NOMO-1 (cell line): Measurements from ENCODE around the gene SEMA6D.
A peak's percentile ranks its signal among the peaks of the same experiment; 100 is the strongest.
"Not testable (repeated sequence)": the region's sequence is repeated elsewhere in the genome, so short reads cannot be mapped to it uniquely, and the experiment has no call there.

Experiments
- DNase-seq, 2 experiments: peaks; one replicate each; lab custom pipeline; 2025; ENCODE audit not compliant: unreplicated experiment in 2 of 2; lab: John Stamatoyannopoulos, UW

SEMA6D gene

DNA sequence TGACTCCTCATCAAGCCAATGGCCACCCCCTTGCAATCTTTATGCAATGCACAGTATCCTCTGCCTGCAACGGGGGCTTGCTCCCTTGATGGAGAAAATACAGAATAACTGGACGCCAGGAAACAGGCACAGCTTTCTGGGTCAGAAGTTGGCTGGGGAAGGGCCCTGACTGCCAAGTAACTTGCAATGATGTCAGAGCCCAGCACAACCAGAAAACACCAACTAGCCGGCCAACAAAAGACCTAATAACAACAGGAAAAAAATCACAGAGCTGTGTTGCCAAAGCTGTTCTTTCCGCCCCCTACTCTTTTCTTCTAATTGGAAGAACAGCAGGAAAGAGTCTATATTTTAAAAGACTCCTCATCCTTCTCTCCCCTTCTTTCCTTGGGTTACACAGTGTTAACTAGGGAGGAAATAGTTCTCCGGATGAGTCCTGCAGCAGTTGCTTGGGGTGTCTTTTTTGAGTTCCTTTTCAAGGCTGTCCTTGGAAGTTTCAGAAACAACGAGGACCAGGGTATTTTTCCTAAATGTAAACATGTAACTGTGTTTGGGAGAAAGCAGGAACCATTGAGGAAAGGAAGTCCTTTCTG lies 1.4 kb upstream of the SEMA6D start:
- DNase-seq: no peak

DNA sequence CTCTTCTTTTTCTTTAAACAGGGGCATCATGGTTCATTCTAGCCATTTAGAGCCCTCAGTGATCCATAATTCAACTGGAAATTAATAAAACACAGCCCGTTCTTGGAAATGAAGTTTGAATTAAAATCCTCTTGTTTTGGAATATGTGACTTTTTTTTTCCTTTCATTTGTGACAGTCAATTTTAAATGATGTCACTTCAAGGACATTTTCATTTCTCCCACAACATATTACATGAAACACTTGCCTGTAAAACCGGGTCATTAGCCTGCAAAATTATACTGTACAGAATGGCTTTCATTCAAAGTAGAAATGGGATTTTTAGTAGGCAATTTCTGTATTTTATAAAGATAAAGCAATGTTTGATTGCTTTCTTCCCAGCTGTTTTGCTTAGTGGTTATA lies 789 bp upstream of the SEMA6D start:
- no peak for DNase-seq

DNA sequence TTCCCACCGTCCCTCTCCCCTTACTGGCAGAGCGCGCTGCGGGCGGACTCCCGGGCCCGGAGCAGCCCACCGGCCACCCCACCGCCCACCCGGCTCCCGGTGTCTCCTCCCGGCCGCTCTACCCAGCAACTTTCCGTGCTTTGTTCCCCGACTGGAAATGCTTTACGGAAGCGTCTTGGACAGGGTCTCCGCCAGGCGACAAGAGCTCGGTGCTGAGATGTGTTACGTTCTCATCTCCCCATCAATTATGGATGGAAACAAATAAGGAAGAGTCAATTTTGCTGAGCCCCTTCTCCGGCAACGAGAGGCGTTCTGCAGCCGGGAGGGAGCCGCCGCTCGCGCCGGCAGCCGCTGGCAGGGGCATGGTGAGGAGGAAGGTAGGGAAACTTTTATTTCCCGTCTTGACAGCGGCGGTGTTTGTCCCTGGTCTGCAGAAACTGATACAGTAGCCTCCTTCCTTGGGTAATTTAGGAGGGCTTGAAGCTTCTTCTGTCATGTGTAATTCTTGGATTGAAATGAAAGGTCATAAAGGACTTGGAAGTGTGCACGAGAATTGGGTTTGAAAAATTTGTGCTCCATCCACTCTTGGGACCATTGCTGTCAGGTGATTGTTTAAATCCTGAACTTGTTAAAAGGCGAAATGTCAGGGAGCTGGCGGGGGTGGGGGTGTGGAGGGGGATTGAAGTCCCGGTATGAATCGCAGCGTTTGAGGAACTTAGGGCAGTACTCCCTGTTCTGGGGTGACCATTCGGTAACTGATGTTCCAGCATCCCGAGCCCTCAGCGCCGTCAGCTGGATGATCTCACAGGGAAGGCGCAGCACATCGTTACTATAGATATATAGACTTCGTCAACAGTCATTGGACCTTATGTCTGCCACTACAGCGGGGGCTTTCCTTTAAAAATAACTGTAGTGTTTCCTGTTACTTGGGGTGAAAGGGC lies 1.5 kb downstream of the SEMA6D start:
- no peak for DNase-seq

DNA sequence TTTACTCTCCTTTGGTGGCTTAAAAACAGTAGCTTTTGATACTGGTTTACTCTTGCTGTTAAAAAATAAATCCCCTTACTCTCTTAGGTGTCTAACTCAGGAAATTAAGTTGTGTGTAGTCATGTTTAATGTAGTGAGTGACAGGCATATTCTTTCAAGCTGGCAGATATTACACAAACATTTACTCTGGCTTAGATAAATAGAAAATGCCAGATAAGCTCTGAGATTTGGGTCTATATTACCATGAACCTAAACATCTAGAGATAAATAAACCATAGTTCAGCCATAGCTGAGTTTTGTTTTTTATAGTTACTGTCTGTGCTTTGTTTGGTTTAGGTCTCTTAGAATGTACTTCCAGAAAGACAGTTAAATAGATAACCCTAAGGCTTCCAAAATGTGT lies 2.4 kb downstream of the SEMA6D start:
- DNase-seq: no peak

DNA sequence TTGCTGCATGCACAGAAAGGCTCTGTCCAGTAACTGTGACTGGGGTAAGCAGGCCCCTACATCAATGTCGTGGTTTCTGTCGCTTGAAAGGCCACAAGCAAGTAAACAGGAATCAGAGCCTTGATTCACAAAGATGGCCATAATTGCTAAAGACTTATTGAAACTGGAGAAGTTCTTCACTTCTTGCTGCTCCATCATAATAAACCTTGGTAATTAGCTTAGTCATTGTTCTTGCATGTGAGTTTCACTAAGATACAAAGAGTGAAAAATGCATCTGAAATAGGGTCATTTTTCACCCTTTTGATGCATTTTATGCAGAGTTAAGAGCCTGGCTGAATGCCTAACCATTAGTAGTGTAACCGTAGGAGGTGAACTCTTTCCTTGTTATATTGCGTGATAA lies 3.2 kb downstream of the SEMA6D start:
- peak in 1 of 2 experiments; percentile 38 for DNase-seq

DNA sequence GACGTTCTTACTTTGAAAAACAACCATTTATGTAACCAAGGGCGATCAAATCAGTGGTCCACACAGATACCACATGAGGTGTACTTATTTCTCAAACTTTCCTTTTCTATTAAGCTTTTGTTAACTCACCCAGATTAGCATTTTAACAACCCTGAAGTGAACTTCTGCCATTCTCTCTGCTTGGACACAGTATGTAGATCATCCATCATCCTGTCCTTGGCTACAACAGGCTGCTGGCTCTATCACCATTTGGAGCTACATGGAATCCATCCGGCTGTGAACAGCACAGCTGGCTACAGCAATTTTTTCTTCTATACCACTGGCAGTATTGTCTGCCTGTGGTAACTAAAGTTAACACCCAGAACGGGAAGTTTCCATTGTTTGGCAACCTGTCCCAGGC lies 4.4 kb downstream of the SEMA6D start:
- no peak for DNase-seq

DNA sequence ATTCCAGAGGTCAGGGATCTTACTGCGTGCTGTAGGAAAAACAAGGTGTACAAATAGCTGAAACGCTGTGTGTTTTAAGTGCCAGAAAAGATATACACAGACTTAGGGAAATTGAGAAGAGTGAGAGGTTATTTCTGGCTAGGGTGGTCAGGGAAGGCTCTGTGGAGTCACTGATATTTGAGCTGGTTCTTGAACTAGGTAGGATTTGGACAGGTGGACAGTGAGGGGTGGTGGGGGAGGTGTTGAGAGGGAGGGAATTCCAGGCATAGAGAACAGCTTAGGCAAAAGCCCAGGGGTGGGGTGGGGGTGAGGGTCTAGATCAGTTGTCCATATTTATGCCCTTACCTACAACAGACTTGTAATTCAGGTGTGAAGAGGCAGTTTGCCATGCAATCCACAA lies 7.0 kb downstream of the SEMA6D start:
- no peak for DNase-seq

DNA sequence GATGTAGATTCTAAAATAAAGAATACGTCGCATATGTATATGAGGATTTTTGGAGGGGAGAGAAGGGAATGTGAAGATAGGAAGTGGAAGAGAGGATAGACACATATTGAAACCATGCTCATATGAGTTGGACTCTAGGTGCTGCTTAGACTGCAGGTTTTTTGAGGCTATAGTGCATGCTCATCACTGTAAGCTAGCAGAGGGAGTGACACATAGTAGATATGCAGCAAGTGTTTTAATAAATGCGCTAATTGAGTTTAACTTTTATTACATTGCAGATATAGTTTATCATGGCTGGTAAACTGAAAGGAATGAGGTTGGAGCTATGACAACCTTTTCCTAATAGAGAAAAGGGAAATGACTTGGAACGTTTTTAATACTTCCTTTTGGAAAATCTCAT lies 7.7 kb downstream of the SEMA6D start:
- DNase-seq: no peak

DNA sequence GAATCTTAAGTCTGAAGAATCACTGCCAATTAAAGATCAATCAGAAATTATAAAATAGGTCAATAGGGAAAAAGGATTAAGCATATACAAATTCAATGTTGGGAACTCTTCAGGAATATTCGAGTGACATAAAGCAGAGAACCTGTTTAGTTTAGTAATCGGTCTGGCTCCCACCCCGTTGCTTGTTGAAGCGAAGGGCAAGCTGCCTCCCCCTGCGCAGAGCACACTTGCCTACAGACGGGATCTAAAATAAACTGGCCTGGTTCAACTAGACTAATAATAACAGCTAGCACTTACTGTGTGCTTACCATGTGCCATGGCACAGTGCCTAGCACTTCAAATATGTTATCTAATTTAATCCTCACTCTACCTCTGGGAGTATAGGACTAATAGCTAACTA lies 8.6 kb downstream of the SEMA6D start:
- DNase-seq: no peak

DNA sequence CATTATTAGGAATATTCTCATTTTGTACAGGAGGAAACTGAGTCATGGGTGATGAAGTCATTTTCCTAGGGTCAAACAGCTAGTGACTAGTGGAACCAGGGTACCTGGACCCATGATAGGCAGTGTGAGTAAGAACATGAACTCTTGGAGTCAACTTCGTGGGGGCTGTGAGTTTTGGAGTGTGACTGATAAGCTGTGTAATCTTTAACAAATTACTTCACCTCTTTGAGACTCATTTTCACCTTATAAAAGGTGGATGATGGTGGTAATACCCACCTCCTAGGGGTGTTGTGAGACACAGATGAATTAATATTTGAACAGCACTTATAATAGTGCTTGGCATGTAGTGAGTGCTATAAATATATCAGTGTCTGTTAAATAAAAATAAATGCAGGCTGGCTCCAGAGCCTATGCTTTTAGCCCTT lies 9.1 kb downstream of the SEMA6D start:
- DNase-seq: no peak

DNA sequence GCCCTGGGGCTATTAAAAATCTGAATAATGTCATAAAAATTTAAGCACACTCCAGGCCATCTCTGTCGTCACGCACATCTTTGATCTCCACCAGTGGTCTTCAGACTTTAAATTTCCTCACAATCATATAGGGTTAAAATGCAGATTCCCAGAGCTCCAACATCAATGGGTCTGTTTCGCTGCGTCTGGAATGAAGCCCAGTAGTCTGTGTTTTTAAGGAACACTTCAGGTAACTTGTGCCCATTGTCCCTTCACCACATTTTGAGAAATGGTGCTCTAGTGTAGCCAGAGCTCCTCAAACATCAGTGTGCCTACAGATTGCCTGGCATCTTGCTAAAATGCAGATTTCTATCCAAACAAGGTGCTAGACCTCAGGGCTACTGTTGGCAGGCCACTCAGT lies 9.8 kb downstream of the SEMA6D start:
- DNase-seq: no peak

DNA sequence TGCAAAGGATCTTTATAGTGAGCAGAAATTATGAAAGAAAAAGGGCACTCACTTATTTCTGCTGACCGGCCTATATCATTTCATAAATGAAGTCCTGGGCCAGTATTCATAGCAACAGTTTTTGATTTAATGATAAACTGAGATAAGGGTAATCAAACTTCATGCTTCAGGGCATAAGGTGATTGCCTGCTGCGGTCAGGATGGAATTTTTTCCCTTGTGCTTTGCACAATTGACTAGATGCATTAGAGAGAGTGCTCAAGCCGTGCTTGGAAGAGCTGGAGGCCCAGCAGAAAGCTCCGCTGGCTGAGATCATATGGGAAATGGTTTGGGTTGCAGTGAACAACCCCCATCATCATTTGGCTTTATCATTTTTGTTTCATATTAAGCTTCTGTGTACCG lies 10.4 kb downstream of the SEMA6D start:
- no peak for DNase-seq

DNA sequence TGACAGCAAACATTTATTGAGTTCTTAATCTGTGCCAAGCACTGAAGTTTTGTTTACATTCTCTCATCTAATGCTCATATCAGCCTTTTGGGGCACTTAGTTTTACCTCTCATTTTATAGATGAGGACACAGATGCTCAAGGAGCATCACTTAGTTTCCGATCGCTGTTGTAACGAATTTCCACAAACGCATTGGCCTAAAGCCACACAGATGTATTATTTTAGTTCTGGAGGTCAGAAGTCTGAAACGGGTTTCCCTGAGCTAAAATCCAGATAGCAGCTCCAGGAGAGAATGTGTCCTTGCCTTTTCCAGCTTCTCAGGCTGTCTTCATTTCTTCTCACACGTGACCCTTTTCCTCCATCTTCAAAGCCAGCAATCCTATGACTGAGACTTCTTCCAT lies 11.1 kb downstream of the SEMA6D start:
- no peak for DNase-seq

DNA sequence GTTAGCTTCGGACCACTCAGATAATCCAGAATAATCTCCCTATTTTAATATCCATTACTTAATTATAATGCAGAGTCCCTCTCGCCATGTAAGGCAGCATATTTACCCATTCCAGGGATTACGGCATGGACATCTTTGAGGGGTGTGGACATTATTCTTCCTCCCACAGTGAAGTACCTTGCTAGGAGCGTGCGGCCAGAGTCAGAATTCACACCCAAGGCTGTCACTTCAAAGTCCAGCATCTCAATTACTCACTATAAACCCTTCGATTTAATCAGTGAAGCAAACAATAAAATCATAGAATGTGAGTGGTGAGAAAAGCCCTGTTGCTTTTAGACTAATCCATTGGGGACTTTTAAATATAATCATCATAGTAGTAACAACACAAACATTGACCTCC lies 11.6 kb downstream of the SEMA6D start:
- DNase-seq: no peak

DNA sequence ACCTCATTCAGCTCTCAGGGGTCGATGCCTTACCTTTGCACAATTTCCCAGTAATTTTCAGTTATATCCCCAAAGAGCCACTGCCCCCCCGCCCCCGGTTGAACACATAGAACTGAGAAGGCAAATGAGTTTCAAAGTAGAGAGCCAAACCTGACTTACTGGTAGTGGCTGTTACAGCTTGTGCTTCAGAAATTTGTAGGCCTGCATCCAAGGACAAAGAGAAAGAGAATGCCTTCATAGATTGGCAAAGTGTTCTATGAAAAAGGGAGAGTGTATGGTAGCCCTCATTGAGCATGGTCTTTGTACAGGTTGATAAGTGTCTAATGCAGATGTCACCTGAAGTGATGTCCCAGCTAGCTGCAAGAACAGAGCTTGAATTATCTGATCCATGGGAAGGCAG lies 13.9 kb downstream of the SEMA6D start:
- no peak for DNase-seq

DNA sequence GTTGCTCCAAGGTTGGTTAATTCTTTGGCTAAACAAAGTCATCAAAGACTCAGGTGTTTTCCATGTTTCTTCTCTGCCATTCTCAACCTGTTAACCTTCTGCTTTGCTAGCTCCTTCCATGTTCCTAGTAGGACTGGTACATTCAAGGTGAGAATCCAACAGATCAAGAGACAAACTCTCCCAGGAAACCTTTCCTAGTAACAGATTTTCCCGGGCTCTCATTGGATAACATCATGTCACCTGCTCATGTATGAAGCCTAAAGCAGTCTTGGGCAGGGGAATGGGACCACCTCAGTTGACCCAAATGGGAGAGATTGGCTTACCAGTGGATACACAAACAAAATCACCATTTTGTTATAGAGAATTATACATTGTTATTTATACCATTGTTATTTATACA lies 14.9 kb downstream of the SEMA6D start:
- no peak for DNase-seq

DNA sequence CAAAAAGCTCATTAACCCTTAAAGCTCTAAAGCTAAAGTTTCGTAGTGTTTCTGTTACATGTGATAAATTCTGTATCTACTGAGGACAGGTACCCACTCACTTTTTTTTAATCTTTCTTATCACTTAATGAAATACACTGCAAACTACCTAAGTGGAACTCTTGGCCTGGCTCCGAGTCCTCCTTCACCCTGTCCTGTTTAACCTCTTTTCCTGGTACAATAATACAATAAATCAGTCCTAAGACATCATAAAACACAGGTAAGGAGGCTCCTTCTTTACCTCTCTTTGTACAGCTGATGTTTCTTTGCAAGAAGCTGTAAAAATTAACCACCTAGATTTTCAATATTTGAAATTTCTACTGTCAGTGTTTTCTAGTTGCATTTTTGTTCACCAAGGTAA lies 15.8 kb downstream of the SEMA6D start:
- no peak for DNase-seq

DNA sequence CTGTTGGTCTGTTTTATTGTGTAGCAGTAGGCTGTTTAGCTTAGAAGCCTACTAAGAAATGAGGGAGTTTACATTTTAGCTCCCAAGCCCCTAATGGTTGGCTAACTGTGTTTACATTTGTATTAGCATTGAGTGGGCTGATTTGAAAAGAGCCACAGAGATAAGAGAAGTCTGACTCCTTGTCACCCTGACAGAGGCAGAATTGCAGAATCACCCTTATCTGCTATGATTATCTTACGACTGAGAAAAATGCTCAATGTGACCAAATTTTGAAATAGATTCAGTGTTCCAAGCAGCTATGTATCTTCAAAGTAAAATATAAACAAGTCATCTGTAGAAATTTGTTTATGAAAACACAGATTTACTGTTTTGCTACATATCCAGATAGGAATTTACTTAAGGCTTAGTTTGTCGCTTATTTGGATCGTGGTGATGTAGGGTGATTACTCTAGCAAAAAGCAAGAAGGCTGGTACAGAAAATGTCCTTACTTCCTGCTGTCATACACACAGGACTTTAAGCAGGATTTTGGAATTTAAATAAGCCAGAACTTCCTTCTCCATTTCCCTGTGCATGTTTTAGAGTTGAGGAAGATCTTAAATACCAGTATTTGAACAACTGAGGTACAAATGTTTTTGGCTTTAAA lies 19.0 kb downstream of the SEMA6D start:
- DNase-seq: no peak

DNA sequence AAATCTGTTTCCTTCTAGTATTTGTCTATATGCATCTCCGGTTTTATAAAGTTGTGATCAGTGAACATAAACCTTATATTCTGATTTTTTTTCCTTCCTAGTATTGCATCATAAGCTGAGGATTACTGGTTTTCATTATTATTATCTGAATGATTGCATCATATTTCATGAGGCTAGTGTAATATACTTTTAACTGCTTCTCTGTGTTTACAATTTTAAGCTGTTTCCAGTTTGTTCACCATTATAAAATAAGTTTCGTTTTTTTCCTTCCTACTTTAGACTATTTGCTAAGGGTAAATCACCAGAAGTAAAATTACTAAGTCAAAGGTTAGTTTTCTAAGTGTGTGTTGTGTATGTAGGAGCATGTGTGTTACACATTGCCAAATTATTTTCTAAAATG lies 20.2 kb downstream of the SEMA6D start:
- DNase-seq: no peak

DNA sequence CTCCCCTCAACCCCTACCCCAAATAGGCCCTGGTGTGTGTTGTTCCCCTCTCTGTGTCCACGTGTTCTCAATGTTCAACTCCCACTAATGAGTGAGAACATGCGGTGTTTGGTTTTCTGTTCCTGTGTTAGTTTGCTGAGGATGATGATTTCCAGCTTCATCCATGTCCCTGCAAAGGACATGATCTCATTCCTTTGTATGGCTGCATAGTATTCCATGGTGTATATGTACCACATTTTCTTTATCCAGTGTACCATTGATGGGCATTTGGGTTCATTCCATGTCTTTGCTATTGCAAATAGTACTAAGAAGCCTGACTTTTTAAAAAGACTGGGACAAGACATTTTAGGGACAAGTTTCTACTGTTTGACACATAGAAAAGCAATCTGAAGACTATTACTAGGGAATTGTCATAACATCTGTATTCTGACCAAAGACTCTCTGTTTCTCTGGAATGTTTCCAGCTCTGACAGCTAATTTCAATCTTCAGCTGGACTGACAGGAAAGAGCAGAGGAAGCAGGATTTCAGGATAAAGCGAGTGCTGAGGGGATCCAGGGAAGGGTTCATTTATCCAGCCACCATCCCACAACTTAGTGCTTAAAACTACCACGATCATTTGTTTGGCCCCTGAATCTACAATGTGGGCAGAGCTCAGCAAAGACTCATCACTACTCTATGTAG lies 21.0 kb downstream of the SEMA6D start:
- DNase-seq: not testable (repeated sequence)

DNA sequence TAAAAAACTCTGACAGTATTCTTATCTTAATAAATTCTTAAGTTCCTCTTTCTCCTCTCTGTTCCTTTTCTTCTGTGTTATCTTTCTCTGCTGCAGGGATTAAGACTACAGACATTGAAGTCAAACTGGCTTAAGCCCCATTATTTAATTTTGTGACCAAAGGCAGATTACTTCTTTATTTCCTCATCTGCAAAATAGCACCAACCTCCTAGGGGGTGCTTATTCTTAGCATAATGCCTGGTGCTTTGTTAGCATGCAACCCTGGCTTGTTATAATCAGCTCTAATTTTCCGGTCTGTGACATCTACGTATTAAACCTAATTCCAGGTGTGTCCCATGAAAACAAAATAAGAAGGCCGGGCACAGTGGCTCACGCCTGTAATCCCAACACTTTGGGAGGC lies 23.8 kb downstream of the SEMA6D start:
- DNase-seq: peak in 1 of 2 experiments; percentile 68
